H9 (cell line): ENCODE data around the gene KRTAP20-3. TPM values are rescaled to one million over a fixed set of nuclear protein-coding genes. Genes with fewer than 3 reads are reported as not detected.

ENCODE experiments used
- DNase-seq: peaks from one replicate; pipeline ENCODE4 v3.0.0-alpha.2; 2017
- H2AFZ ChIP-seq: one replicate; pipeline ENCODE4 v1.6.1; 2013; ENCODE audit warnings: mild to moderate bottlenecking, low read length, control low read depth, moderate library complexity
- H2AK5ac ChIP-seq: 2 replicates; pipeline ENCODE4 v1.6.1; 2013; ENCODE audit warnings: low read length, control low read depth, mixed read lengths; ENCODE audit not compliant: insufficient read length
- H2BK120ac ChIP-seq: one replicate; pipeline ENCODE4 v1.6.1; 2013; ENCODE audit warnings: low read depth, mild to moderate bottlenecking, low read length, control low read depth, inconsistent platforms; ENCODE audit not compliant: poor library complexity, severe bottlenecking
- H2BK12ac ChIP-seq: 2 replicates; pipeline ENCODE4 v1.6.1; 2013; ENCODE audit warnings: low read length, control low read depth, mixed read lengths, low read depth; ENCODE audit not compliant: insufficient read length
- H2BK15ac ChIP-seq: 2 replicates; pipeline ENCODE4 v1.6.1; 2013; ENCODE audit warnings: low read depth, low read length, control low read depth
- H2BK20ac ChIP-seq: one replicate; pipeline ENCODE4 v1.6.1; 2013; ENCODE audit warnings: low read depth, mild to moderate bottlenecking, low read length, control low read depth, inconsistent platforms; ENCODE audit not compliant: poor library complexity, severe bottlenecking
- H2BK5ac ChIP-seq: 2 replicates; pipeline ENCODE4 v1.6.1; 2013; ENCODE audit warnings: low read length, control low read depth, mixed read lengths; ENCODE audit not compliant: insufficient read length
- H3K14ac ChIP-seq: 2 replicates; pipeline ENCODE4 v1.6.1; 2013; ENCODE audit warnings: low read length, control low read depth; ENCODE audit not compliant: insufficient read depth
- H3K18ac ChIP-seq: 2 replicates; pipeline ENCODE4 v1.6.1; 2013; ENCODE audit warnings: low read depth, mild to moderate bottlenecking, mixed read lengths, low read length, control low read depth; ENCODE audit not compliant: insufficient read length
- H3K23ac ChIP-seq: 2 replicates; pipeline ENCODE4 v1.6.1; 2013; ENCODE audit warnings: low read length, control low read depth, mixed read lengths, low read depth; ENCODE audit not compliant: insufficient read length
- H3K23me2 ChIP-seq: 2 replicates; pipeline ENCODE4 v1.6.1; 2013; ENCODE audit warnings: low read depth, mild to moderate bottlenecking, mixed read lengths, low read length, control low read depth; ENCODE audit not compliant: insufficient read length, poor library complexity, severe bottlenecking
- H3K27ac ChIP-seq: 2 replicates; pipeline ENCODE4 v1.5.1; 2013; ENCODE audit warnings: low read length, control low read depth, mixed read lengths, low read depth; ENCODE audit not compliant: insufficient read length
- H3K27me3 ChIP-seq: 2 replicates; pipeline ENCODE4 v1.6.1; 2013; ENCODE audit warnings: low read length, control low read depth, inconsistent platforms; ENCODE audit not compliant: insufficient read depth
- H3K4ac ChIP-seq: 2 replicates; pipeline ENCODE4 v1.6.1; 2013; ENCODE audit warnings: low read depth, mild to moderate bottlenecking, control low read depth, inconsistent platforms, low read length, moderate library complexity
- H3K4me1 ChIP-seq: 2 replicates; pipeline ENCODE4 v1.6.1; 2013; ENCODE audit warnings: low read length, control low read depth, inconsistent platforms; ENCODE audit not compliant: insufficient read depth
- H3K4me2 ChIP-seq: 2 replicates; pipeline ENCODE4 v1.6.1; 2013; ENCODE audit warnings: low read length, control low read depth, mixed read lengths; ENCODE audit not compliant: insufficient read length, insufficient read depth
- H3K56ac ChIP-seq: 2 replicates; pipeline ENCODE4 v1.6.1; 2013; ENCODE audit warnings: low read depth, mild to moderate bottlenecking, mixed read lengths, low read length, control low read depth; ENCODE audit not compliant: insufficient read length
- H3K79me1 ChIP-seq: 2 replicates; pipeline ENCODE4 v1.6.1; 2013; ENCODE audit warnings: low read depth, mild to moderate bottlenecking, moderate library complexity, low read length, control low read depth, inconsistent platforms; ENCODE audit not compliant: insufficient read depth, poor library complexity, severe bottlenecking
- H3K79me2 ChIP-seq: 2 replicates; pipeline ENCODE4 v1.6.1; 2013; ENCODE audit warnings: low read length, control low read depth, inconsistent platforms; ENCODE audit not compliant: insufficient read depth
- H3K9ac ChIP-seq: 2 replicates; pipeline ENCODE4 v1.6.1; 2013; ENCODE audit warnings: low read length, control low read depth, mixed read lengths; ENCODE audit not compliant: insufficient read length; ENCODE audit errors: extremely low read depth
- H3K9me3 ChIP-seq: one replicate; pipeline ENCODE4 v1.6.1; 2013; ENCODE audit warnings: low read depth, low read length, inconsistent platforms; ENCODE audit not compliant: control insufficient read depth
- H3T11ph ChIP-seq: one replicate; pipeline ENCODE4 v1.6.1; 2013; ENCODE audit warnings: mild to moderate bottlenecking, low read length, control low read depth, inconsistent platforms
- H4K20me1 ChIP-seq: one replicate; pipeline ENCODE4 v1.6.1; 2013; ENCODE audit not compliant: control insufficient read depth, insufficient read length, insufficient read depth
- H4K5ac ChIP-seq: 2 replicates; pipeline ENCODE4 v1.6.1; 2013; ENCODE audit warnings: low read depth, mild to moderate bottlenecking, mixed read lengths, low read length, control low read depth; ENCODE audit not compliant: insufficient read length
- H4K8ac ChIP-seq: replicated peaks from 2 replicates; pipeline ENCODE4 v1.6.1; 2013; ENCODE audit warnings: low read length, control low read depth, mixed read lengths, low read depth; ENCODE audit not compliant: insufficient read length
- H4K91ac ChIP-seq: 2 replicates; pipeline ENCODE4 v1.6.1; 2013; ENCODE audit warnings: low read depth, mild to moderate bottlenecking, moderate library complexity, mixed read lengths, low read length, control low read depth; ENCODE audit not compliant: insufficient read length
- H3K27ac Mint-ChIP-seq, 3 experiments: 2 replicates in 2 of 3; 3 replicates in 1 of 3; pipeline ENCODE4 v1.8.0; 2020 to 2021; ENCODE audit warnings: mixed read lengths in 3 of 3, mild to moderate bottlenecking in 1 of 3, moderate library complexity in 1 of 3
- H3K27me3 Mint-ChIP-seq: 2 replicates; pipeline ENCODE4 v1.8.0; 2021; ENCODE audit warnings: low read depth, mild to moderate bottlenecking, moderate library complexity, mixed read lengths
- H3K36me3 Mint-ChIP-seq, 3 experiments: 2 replicates in 2 of 3; 3 replicates in 1 of 3; pipeline ENCODE4 v1.8.0; 2020 to 2021; ENCODE audit warnings: low read depth in 3 of 3, mixed read lengths in 3 of 3; ENCODE audit not compliant: insufficient read depth in 1 of 3
- H3K4me1 Mint-ChIP-seq, 2 experiments: 2 replicates each; pipeline ENCODE4 v1.8.0; 2020; ENCODE audit warnings: mixed read lengths in 2 of 2
- H3K4me3 Mint-ChIP-seq, 2 experiments: 2 replicates in 1 of 2; 3 replicates in 1 of 2; pipeline ENCODE4 v1.8.0; 2020 to 2021; ENCODE audit warnings: mild to moderate bottlenecking in 2 of 2, mixed read lengths in 2 of 2, moderate library complexity in 1 of 2
- H3K9me3 Mint-ChIP-seq, 2 experiments: 2 replicates in 1 of 2; 3 replicates in 1 of 2; pipeline ENCODE4 v1.8.0; 2020; ENCODE audit warnings: mild to moderate bottlenecking in 2 of 2, mixed read lengths in 2 of 2, moderate library complexity in 1 of 2
- WGBS: extraction: QIAGEN DNeasy Blood & Tissue Kit; methylation state at CpG from one replicate; pipeline ENCODE4 v1.1.7; 2013; ENCODE audit warnings: missing lambda C conversion rate, low lambda C conversion rate, mixed read lengths; ENCODE audit not compliant: insufficient read length; ENCODE audit errors: extremely low coverage; 5-methylcytosine and 5-hydroxymethylcytosine counted together
- total RNA-seq: library from RNA; stranded (reverse); gene quantifications from 2 replicates; pipeline ENCODE4 v1.2.1, GENCODE V29; 2021
- TF ChIP-seq, protein P1 (sequence below): fragments of 200-600 bp; sonication (generic); conservative IDR thresholded peaks from 3 replicates; pipeline ENCODE4 v1.8.0; 2021; ENCODE audit warnings: antibody characterized with exemption, mild to moderate bottlenecking

KRTAP20-3 gene
- total RNA-seq, 1 experiment from 2014 or later: not detected

DNA sequence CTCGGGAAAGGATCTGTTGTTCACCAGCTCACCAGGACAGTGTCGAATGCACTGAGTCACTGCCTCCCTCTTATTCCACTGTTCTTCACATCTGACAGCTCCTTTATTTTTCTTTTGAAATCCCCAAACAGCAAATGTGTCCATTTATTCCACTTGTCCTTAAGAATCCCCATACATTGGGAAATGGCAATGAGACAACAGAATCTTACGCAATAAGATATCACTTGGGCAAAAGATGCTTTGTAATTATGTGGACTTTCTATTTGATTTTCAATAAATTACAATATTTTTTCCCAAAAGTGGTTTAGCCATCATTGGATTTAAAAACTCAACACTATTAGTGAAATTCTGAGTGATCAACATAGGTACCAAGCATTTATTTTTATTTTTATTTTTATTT is 4.0 kb upstream of the KRTAP20-3 start:
- no CpG with 5 or more reads among the region's 3 CpGs for WGBS
- no peaks in the 10 kb centered on the region; the same call in 1 of the 2 replicates for H3K27me3 Mint-ChIP-seq

More for the DNA sequence above, 4.0 kb upstream of the KRTAP20-3 start:
- H2BK120ac ChIP-seq: no peak overlapping the region
- Mint-ChIP-seq H3K4me3 (no peak overlapping the region), H3K4me1 (no peaks in the 10 kb centered on the region), H3K9me3 (peaks cover 0 to 24% of the 10 kb centered on the region in 2 experiments; a peak in 2 of 5 replicates), H3K36me3 (peaks cover 0 to 19% (median 0%) of the 10 kb centered on the region in 3 experiments; a peak in 2 of 7 replicates), H3K27ac (no peak overlapping the region)
- H2AK5ac ChIP-seq: no peak overlapping the region
- H4K91ac ChIP-seq: no peak overlapping the region
- no peak overlapping the region for H2BK5ac ChIP-seq
- H3K79me2 ChIP-seq: no peaks in the 10 kb centered on the region
- TF ChIP-seq, protein P1, sequence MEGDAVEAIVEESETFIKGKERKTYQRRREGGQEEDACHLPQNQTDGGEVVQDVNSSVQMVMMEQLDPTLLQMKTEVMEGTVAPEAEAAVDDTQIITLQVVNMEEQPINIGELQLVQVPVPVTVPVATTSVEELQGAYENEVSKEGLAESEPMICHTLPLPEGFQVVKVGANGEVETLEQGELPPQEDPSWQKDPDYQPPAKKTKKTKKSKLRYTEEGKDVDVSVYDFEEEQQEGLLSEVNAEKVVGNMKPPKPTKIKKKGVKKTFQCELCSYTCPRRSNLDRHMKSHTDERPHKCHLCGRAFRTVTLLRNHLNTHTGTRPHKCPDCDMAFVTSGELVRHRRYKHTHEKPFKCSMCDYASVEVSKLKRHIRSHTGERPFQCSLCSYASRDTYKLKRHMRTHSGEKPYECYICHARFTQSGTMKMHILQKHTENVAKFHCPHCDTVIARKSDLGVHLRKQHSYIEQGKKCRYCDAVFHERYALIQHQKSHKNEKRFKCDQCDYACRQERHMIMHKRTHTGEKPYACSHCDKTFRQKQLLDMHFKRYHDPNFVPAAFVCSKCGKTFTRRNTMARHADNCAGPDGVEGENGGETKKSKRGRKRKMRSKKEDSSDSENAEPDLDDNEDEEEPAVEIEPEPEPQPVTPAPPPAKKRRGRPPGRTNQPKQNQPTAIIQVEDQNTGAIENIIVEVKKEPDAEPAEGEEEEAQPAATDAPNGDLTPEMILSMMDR: no peak
- no peaks in the 10 kb centered on the region for H3K23me2 ChIP-seq
- no peaks in the 10 kb centered on the region for H3K27me3 ChIP-seq
- no peak overlapping the region for H2BK15ac ChIP-seq
- H3K14ac ChIP-seq: no peak overlapping the region
- no peak overlapping the region for H4K5ac ChIP-seq
- H3T11ph ChIP-seq: no peak overlapping the region
- H3K23ac ChIP-seq: no peak overlapping the region
- no peak overlapping the region for H4K8ac ChIP-seq
- no peak overlapping the region for H3K56ac ChIP-seq
- no peak overlapping the region for H3K4me2 ChIP-seq
- H3K4ac ChIP-seq: no peak overlapping the region
- no peaks in the 10 kb centered on the region for H3K4me1 ChIP-seq
- H3K9ac ChIP-seq: no peak overlapping the region
- no peak overlapping the region for H3K18ac ChIP-seq
- H2BK12ac ChIP-seq: no peak overlapping the region
- no peaks in the 10 kb centered on the region for H3K9me3 ChIP-seq
- no peak overlapping the region for H2BK20ac ChIP-seq
- H3K27ac ChIP-seq: no peak overlapping the region
- no peaks in the 10 kb centered on the region for H4K20me1 ChIP-seq
- DNase-seq: no peak
- no peaks in the 10 kb centered on the region for H3K79me1 ChIP-seq
- no peak overlapping the region for H2AFZ ChIP-seq
